GM12872 (cell line): Measurements from ENCODE around the gene LAMC3.

Experiments used
- TF ChIP-seq, protein P1 (sequence below): IDR thresholded peaks from 3 replicates; pipeline ENCODE4 v1.5.1; 2011; ENCODE audit warnings: low read depth, mild to moderate bottlenecking, low read length, moderate library complexity; ENCODE audit not compliant: insufficient read depth

The LAMC3 gene

GRCh38 chr9:131048820-131049219 is 39.8 kb downstream of the LAMC3 start:
- TF ChIP-seq, protein P1, sequence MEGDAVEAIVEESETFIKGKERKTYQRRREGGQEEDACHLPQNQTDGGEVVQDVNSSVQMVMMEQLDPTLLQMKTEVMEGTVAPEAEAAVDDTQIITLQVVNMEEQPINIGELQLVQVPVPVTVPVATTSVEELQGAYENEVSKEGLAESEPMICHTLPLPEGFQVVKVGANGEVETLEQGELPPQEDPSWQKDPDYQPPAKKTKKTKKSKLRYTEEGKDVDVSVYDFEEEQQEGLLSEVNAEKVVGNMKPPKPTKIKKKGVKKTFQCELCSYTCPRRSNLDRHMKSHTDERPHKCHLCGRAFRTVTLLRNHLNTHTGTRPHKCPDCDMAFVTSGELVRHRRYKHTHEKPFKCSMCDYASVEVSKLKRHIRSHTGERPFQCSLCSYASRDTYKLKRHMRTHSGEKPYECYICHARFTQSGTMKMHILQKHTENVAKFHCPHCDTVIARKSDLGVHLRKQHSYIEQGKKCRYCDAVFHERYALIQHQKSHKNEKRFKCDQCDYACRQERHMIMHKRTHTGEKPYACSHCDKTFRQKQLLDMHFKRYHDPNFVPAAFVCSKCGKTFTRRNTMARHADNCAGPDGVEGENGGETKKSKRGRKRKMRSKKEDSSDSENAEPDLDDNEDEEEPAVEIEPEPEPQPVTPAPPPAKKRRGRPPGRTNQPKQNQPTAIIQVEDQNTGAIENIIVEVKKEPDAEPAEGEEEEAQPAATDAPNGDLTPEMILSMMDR: no peak

- TF ChIP-seq, protein P1: no peak
These were observed 41.1 kb downstream of the LAMC3 start for GRCh38 chr9:131049829-131050715.

DNA sequence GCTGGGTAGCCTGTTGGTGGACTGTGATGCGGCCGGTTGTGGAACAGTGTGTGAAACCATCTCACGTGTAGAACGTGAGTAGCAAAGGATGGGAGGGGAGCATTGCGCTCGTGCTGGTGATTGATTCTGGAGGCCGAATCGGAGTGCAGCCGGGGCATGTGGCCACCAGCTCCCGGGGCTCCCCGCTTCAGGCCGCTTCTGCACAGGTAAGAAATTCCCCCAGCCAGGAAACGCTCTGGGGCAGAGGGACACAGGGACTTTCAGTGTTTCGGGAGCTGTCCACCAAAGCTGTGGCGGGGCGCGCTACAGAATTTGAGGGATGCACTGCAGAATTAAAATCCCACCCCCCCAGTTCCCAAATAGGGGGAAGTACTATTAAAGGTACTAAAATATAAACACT is 41.9 kb downstream of the LAMC3 start:
- TF ChIP-seq, protein P1: no peak

DNA sequence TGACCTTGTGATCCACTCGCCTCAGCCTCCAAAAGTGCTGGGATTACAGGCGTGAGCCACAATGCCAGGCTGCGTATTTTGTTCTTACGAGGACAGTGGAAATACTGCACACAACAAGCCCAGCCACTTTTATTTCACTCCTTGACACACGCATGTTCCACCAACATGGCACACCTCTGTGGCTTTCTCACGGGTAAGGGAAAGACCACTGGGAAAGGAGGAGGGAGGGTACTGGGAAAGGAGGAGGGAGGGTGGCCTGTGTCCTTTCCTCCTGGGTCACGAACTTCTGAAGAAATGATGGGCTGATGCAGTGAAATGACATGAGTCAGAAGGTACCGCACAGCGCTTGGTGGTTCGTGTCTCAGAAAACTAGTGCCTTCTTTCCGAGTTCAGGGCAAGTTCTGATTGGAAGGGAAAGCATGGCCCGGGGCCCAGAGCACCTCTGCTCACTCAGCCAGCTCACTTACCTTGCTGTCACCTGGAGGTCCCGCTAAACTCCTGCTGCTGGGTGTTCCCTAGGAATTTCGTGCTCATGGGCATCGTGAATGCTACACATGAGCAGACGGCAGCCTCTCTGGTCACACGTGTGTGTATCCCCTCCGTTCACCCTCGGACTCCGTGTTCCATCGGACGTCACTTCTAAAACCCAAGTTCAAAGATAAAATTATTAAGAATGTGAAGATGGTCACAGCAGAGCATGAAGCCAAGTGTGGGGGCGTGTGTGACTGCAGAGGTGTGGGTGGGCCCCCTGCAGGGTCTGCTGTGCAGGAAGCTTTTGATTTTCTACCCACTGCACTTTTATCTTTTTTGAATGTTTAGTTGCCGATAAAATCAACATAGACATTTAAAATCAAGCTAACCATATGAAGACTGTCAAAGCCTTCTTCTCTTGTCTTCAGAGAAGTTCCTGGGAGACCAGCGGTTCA is 42.9 kb downstream of the LAMC3 start:
- TF ChIP-seq, protein P1: no peak

DNA sequence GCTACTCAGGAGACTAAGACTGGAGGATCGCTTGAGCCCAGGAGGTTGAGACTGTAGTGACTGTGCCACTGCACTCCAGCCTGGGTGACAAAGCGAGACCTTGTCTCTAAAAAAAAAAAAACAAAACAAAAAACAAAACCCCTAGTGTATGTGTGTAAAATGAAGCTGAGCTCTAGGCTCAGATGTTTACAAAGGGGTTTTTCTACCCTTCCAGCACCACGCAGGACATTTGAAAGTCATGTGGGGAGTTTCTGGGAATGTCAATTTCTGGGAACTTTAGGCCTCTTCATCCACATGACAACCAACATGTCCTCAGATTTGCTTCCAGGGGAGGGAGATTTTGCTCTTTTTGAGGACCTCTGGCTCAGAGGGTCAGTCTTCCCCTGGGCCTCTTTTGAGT is 44.9 kb downstream of the LAMC3 start:
- TF ChIP-seq, protein P1: no peak

- TF ChIP-seq, protein P1: no peak
These were observed 48.0 kb downstream of the LAMC3 start for GRCh38 chr9:131056781-131057506.
